ENCODE measurements around the gene SYF2. TPM values are rescaled to one million over a fixed set of nuclear protein-coding genes. Genes with fewer than 3 reads are reported as not detected.
A peak's percentile ranks its signal among the peaks of the same experiment; 100 is the strongest.

SYF2 gene
- total and polyA plus RNA-seq, 2 of the 13 experiments (the other 11 are each of a cell fraction or from before 2014, with no cell fraction given), result 17.8 to 34.1 TPM

DNA sequence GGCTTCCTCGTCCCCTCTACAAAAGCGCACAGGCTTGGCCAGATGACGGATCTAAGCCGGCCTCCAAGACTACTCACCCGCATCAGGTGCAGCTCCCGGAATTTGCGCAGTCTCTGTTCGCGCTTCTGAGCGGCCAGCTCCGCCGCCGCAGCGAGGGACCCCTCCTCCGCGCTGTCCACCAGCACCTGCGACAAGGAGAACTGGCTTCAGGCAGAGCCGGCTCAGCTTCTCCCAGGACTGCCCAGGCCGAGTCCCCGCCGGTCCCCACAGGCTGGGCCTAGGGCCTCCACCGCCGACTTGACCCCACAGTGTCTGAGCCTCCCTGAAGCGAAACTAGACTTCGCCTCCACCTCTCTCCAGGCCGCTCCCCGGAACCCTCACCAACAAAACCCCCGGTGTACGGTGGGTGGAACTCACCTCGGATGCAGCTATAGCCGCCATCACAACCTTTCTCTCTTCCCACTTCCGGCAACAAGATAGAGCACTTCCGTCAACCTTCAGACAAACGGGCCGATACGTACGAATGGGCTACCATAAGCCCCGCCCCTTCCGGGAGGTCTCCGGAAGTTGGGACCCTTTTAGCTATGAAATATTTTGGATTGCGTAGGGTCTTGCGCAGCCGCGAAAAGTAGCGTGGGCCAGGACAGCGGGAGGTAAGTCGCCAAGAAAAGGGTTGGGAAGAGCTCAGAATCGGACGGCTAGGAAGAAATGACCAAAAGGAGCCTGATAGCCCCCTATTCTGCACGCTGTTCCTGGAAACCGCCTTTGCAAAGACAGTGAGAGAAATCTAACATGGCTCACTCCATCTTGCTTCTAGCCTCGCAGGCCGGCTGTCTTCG is at the start of gene SYF2 (continued):
- TF ChIP-seq, protein P1, sequence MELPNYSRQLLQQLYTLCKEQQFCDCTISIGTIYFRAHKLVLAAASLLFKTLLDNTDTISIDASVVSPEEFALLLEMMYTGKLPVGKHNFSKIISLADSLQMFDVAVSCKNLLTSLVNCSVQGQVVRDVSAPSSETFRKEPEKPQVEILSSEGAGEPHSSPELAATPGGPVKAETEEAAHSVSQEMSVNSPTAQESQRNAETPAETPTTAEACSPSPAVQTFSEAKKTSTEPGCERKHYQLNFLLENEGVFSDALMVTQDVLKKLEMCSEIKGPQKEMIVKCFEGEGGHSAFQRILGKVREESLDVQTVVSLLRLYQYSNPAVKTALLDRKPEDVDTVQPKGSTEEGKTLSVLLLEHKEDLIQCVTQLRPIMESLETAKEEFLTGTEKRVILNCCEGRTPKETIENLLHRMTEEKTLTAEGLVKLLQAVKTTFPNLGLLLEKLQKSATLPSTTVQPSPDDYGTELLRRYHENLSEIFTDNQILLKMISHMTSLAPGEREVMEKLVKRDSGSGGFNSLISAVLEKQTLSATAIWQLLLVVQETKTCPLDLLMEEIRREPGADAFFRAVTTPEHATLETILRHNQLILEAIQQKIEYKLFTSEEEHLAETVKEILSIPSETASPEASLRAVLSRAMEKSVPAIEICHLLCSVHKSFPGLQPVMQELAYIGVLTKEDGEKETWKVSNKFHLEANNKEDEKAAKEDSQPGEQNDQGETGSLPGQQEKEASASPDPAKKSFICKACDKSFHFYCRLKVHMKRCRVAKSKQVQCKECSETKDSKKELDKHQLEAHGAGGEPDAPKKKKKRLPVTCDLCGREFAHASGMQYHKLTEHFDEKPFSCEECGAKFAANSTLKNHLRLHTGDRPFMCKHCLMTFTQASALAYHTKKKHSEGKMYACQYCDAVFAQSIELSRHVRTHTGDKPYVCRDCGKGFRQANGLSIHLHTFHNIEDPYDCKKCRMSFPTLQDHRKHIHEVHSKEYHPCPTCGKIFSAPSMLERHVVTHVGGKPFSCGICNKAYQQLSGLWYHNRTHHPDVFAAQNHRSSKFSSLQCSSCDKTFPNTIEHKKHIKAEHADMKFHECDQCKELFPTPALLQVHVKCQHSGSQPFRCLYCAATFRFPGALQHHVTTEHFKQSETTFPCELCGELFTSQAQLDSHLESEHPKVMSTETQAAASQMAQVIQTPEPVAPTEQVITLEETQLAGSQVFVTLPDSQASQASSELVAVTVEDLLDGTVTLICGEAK (IDR thresholded peaks at IDR 0.05), result peak; percentile 66
- TF ChIP-seq, protein P1 (CRISPR knock-in tag; IDR thresholded peaks at IDR 0.05), result peak; percentile 69
- no peak for TF ChIP-seq ZNF816 (CRISPR knock-in tag; IDR thresholded peaks at IDR 0.05; ENCODE audit: borderline replicate concordance)
- no peak for TF ChIP-seq ZNF782 (CRISPR knock-in tag; IDR thresholded peaks at IDR 0.05; ENCODE audit: borderline replicate concordance)
- peak; percentile 56 for TF ChIP-seq RXRA (CRISPR knock-in tag; IDR thresholded peaks at IDR 0.05)
- TF ChIP-seq EP300 (IDR thresholded peaks at IDR 0.05; ENCODE audit: low read depth in 2 of 2, low read length in 2 of 2), result no peak
- TF ChIP-seq EP300 (CRISPR knock-in tag; IDR thresholded peaks at IDR 0.05; ENCODE audit: borderline replicate concordance), result no peak
- TF ChIP-seq ELF4 (CRISPR knock-in tag; IDR thresholded peaks at IDR 0.05; ENCODE audit: borderline replicate concordance), result peak; percentile 98
- TF ChIP-seq, protein P2, sequence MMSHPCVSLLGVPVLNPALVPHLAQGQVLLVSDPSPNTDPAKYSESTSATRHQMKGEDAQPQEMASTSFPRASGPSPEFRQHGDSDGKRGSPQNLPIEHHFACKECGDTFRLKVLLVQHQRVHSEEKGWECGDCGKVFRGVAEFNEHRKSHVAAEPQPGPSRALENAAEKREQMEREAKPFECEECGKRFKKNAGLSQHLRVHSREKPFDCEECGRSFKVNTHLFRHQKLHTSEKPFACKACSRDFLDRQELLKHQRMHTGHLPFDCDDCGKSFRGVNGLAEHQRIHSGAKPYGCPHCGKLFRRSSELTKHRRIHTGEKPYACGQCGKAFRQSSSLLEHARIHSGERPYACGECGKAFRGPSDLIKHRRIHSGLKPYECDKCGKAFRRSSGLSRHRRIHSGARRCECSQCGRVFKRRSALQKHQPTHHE (CRISPR knock-in tag; IDR thresholded peaks at IDR 0.05; ENCODE audit: borderline replicate concordance), result peak; percentile 54; the same call in 1 of the 2 replicates
- TF ChIP-seq, protein P3, sequence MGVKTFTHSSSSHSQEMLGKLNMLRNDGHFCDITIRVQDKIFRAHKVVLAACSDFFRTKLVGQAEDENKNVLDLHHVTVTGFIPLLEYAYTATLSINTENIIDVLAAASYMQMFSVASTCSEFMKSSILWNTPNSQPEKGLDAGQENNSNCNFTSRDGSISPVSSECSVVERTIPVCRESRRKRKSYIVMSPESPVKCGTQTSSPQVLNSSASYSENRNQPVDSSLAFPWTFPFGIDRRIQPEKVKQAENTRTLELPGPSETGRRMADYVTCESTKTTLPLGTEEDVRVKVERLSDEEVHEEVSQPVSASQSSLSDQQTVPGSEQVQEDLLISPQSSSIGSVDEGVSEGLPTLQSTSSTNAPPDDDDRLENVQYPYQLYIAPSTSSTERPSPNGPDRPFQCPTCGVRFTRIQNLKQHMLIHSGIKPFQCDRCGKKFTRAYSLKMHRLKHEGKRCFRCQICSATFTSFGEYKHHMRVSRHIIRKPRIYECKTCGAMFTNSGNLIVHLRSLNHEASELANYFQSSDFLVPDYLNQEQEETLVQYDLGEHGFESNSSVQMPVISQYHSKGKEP (CRISPR knock-in tag; IDR thresholded peaks at IDR 0.05), result no peak
- TF ChIP-seq BORCS8-MEF2B (CRISPR knock-in tag; IDR thresholded peaks at IDR 0.05), result no peak
- peak; percentile 99 for TF ChIP-seq KAT8 (CRISPR knock-in tag; IDR thresholded peaks at IDR 0.05)
- TF ChIP-seq, protein P4, sequence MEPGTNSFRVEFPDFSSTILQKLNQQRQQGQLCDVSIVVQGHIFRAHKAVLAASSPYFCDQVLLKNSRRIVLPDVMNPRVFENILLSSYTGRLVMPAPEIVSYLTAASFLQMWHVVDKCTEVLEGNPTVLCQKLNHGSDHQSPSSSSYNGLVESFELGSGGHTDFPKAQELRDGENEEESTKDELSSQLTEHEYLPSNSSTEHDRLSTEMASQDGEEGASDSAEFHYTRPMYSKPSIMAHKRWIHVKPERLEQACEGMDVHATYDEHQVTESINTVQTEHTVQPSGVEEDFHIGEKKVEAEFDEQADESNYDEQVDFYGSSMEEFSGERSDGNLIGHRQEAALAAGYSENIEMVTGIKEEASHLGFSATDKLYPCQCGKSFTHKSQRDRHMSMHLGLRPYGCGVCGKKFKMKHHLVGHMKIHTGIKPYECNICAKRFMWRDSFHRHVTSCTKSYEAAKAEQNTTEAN (CRISPR knock-in tag; conservative IDR thresholded peaks at IDR 0.05), result no peak

All from HepG2 (cell line).